HepG2 (cell line): Measurements from ENCODE around the gene SFTPB. TPM values are rescaled to one million over a fixed set of nuclear protein-coding genes. Genes with fewer than 3 reads are reported as not detected.

Experiments used
- HNF4A ChIP-seq: sonication (generic); formaldehyde crosslinking; IDR thresholded peaks from 2 replicates; pipeline ENCODE4 v1.4.0; 2020; ENCODE audit warnings: missing genetic modification reagents
- RNF2 ChIP-seq: fragments of 450-650 bp; conservative IDR thresholded peaks from 2 replicates; pipeline ENCODE4 v1.6.1; 2016; ENCODE audit warnings: low read depth
- RXRB ChIP-seq: IDR thresholded peaks from 2 replicates; pipeline ENCODE4 v1.6.1; 2016; ENCODE audit warnings: borderline replicate concordance, missing genetic modification reagents, missing compliant biosample characterization
- SALL1 ChIP-seq: sonication (generic); formaldehyde crosslinking; IDR thresholded peaks from 2 replicates; pipeline ENCODE4 v1.8.0; 2022; ENCODE audit warnings: mild to moderate bottlenecking, missing genetic modification reagents
- SNAPC2 ChIP-seq: sonication (generic); formaldehyde crosslinking; IDR thresholded peaks from 2 replicates; pipeline ENCODE4 v1.8.1; 2022; ENCODE audit warnings: mild to moderate bottlenecking, missing genetic modification reagents
- ZFP36L1 ChIP-seq: sonication (generic); formaldehyde crosslinking; IDR thresholded peaks from 2 replicates; pipeline ENCODE4 v1.8.0; 2022; ENCODE audit warnings: mild to moderate bottlenecking, missing genetic modification reagents, moderate library complexity
- ZNF235 ChIP-seq: sonication (generic); formaldehyde crosslinking; IDR thresholded peaks from 2 replicates; pipeline ENCODE4 v1.8.1; 2023; ENCODE audit warnings: mild to moderate bottlenecking, missing genetic modification reagents, borderline replicate concordance
- ZNF274 ChIP-seq: sonication (generic); formaldehyde crosslinking; IDR thresholded peaks from 2 replicates; pipeline ENCODE4 v1.5.1; 2020; ENCODE audit warnings: mild to moderate bottlenecking, missing genetic modification reagents
- ZNF878 ChIP-seq: sonication (generic); formaldehyde crosslinking; IDR thresholded peaks from 2 replicates; pipeline ENCODE4 v1.8.1; 2023; ENCODE audit warnings: mild to moderate bottlenecking, missing genetic modification reagents, moderate library complexity
- polyA plus RNA-seq, 8 experiments: library from polyadenylated mRNA; depleted of rRNA in 3 of 8; stranded (reverse) in 7 of 8; unstranded in 1 of 8; fragments of >200 nt; fragmentation: Illumina TruSeq in 4 of 8; extraction: Trizol in 4 of 8; gene quantifications; 2 replicates each; pipeline versions ENCODE4 v1.2.1 to v1.2.3, GENCODE V29; 2011 to 2016; ENCODE audit warnings: low read depth in 4 of 8, missing spikeins in 1 of 8, mixed read lengths in 1 of 8; ENCODE audit not compliant: insufficient read depth in 1 of 8
- total RNA-seq, 5 experiments: library from RNA; depleted of rRNA; stranded (reverse); fragments of >200 nt; fragmentation: Illumina TruSeq; extraction: Trizol; gene quantifications; 2 replicates each; pipeline ENCODE4 v1.2.3, GENCODE V29; 2016; ENCODE audit warnings: low read depth in 1 of 5
- TF ChIP-seq, protein P1 (sequence below): sonication (generic); formaldehyde crosslinking; IDR thresholded peaks from 2 replicates; pipeline ENCODE4 v1.4.0; 2020; ENCODE audit warnings: missing genetic modification reagents
- TF ChIP-seq, protein P2 (sequence below): sonication (generic); formaldehyde crosslinking; IDR thresholded peaks from 2 replicates; pipeline ENCODE4 v1.5.0; 2020; ENCODE audit warnings: mild to moderate bottlenecking, missing genetic modification reagents
- TF ChIP-seq, protein P3 (sequence below): sonication (generic); formaldehyde crosslinking; IDR thresholded peaks from 2 replicates; pipeline ENCODE4 v1.4.0; 2020; ENCODE audit warnings: mild to moderate bottlenecking, missing genetic modification reagents
- TF ChIP-seq, protein P4 (sequence below): sonication (generic); formaldehyde crosslinking; conservative IDR thresholded peaks from 2 replicates; pipeline ENCODE4 v1.4.0; 2020; ENCODE audit warnings: mild to moderate bottlenecking, missing genetic modification reagents, moderate library complexity
- TF ChIP-seq, protein P5 (sequence below): sonication (generic); formaldehyde crosslinking; IDR thresholded peaks from 2 replicates; pipeline ENCODE4 v1.4.0; 2020; ENCODE audit warnings: missing genetic modification reagents

Gene SFTPB
- total and polyA plus RNA-seq, 2 of the 13 experiments (the other 11 are each of a cell fraction or from before 2014, with no cell fraction given) = not detected

DNA sequence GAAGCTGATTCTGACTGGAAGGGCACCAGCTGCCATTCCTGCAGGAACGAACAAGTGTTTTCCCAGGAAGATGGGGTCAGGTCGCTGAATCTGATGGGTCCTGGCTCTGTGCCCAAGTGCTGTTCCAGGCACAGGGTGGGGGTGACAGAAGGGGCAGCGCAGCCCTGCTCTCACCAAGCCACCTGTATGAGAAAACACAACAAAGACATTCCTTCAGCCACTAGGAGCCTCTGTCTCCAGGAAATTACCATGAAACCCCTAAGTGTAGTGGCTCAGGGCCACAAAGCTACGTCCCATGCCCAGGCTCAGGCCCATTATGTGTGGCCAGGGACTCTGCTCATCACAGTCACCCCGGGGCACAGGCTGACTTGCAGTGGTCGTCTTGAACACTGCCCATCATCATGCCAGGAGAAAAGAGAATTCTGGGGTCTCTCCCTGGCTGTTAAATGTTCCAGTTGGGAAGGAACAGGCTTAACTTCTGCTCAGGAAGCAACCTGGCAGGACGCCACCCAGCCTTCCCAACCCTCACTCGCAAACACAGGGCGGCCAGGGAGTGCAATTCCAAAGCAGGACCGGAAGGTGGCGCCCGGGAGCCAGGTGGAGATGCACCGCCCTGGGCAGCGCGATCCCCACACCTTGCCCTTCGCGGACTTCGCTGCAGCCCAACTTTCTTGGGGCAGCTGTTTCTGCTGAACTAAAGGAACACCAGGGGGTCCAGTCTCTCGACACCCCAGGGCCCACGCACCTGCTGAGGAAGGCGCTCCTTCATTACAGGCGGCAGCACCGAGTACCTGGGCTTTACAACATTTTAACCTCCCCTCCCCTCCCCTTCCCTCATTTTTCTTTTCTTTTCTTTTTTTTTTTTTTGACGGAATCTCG is 11.0 kb upstream of the SFTPB start (continued):
- TF ChIP-seq, protein P1, sequence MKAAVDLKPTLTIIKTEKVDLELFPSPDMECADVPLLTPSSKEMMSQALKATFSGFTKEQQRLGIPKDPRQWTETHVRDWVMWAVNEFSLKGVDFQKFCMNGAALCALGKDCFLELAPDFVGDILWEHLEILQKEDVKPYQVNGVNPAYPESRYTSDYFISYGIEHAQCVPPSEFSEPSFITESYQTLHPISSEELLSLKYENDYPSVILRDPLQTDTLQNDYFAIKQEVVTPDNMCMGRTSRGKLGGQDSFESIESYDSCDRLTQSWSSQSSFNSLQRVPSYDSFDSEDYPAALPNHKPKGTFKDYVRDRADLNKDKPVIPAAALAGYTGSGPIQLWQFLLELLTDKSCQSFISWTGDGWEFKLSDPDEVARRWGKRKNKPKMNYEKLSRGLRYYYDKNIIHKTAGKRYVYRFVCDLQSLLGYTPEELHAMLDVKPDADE (CRISPR knock-in tag) = no peak
- TF ChIP-seq ZNF274 (CRISPR knock-in tag) = 0 out of 2 replicates have a peak, but pooled peaks have one; percentile 3
- TF ChIP-seq ZNF235 = no peak
- TF ChIP-seq SALL1 = peak; percentile 55
- TF ChIP-seq, protein P2, sequence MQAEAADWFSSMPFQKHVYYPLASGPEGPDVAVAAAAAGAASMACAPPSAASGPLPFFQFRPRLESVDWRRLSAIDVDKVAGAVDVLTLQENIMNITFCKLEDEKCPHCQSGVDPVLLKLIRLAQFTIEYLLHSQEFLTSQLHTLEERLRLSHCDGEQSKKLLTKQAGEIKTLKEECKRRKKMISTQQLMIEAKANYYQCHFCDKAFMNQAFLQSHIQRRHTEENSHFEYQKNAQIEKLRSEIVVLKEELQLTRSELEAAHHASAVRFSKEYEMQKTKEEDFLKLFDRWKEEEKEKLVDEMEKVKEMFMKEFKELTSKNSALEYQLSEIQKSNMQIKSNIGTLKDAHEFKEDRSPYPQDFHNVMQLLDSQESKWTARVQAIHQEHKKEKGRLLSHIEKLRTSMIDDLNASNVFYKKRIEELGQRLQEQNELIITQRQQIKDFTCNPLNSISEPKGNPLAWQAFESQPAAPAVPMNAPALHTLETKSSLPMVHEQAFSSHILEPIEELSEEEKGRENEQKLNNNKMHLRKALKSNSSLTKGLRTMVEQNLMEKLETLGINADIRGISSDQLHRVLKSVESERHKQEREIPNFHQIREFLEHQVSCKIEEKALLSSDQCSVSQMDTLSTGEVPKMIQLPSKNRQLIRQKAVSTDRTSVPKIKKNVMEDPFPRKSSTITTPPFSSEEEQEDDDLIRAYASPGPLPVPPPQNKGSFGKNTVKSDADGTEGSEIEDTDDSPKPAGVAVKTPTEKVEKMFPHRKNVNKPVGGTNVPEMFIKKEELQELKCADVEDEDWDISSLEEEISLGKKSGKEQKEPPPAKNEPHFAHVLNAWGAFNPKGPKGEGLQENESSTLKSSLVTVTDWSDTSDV (CRISPR knock-in tag) = no peak
- TF ChIP-seq, protein P3, sequence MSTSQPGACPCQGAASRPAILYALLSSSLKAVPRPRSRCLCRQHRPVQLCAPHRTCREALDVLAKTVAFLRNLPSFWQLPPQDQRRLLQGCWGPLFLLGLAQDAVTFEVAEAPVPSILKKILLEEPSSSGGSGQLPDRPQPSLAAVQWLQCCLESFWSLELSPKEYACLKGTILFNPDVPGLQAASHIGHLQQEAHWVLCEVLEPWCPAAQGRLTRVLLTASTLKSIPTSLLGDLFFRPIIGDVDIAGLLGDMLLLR (CRISPR knock-in tag) = no peak
- no peak for TF ChIP-seq SNAPC2
- no peak for TF ChIP-seq ZFP36L1
- TF ChIP-seq, protein P4, sequence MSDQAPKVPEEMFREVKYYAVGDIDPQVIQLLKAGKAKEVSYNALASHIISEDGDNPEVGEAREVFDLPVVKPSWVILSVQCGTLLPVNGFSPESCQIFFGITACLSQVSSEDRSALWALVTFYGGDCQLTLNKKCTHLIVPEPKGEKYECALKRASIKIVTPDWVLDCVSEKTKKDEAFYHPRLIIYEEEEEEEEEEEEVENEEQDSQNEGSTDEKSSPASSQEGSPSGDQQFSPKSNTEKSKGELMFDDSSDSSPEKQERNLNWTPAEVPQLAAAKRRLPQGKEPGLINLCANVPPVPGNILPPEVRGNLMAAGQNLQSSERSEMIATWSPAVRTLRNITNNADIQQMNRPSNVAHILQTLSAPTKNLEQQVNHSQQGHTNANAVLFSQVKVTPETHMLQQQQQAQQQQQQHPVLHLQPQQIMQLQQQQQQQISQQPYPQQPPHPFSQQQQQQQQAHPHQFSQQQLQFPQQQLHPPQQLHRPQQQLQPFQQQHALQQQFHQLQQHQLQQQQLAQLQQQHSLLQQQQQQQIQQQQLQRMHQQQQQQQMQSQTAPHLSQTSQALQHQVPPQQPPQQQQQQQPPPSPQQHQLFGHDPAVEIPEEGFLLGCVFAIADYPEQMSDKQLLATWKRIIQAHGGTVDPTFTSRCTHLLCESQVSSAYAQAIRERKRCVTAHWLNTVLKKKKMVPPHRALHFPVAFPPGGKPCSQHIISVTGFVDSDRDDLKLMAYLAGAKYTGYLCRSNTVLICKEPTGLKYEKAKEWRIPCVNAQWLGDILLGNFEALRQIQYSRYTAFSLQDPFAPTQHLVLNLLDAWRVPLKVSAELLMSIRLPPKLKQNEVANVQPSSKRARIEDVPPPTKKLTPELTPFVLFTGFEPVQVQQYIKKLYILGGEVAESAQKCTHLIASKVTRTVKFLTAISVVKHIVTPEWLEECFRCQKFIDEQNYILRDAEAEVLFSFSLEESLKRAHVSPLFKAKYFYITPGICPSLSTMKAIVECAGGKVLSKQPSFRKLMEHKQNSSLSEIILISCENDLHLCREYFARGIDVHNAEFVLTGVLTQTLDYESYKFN = no peak
- TF ChIP-seq HNF4A (CRISPR knock-in tag) = no peak
- no peak for TF ChIP-seq RXRB (CRISPR knock-in tag)
- no peak for TF ChIP-seq ZNF878 (CRISPR knock-in tag)
- TF ChIP-seq, protein P5, sequence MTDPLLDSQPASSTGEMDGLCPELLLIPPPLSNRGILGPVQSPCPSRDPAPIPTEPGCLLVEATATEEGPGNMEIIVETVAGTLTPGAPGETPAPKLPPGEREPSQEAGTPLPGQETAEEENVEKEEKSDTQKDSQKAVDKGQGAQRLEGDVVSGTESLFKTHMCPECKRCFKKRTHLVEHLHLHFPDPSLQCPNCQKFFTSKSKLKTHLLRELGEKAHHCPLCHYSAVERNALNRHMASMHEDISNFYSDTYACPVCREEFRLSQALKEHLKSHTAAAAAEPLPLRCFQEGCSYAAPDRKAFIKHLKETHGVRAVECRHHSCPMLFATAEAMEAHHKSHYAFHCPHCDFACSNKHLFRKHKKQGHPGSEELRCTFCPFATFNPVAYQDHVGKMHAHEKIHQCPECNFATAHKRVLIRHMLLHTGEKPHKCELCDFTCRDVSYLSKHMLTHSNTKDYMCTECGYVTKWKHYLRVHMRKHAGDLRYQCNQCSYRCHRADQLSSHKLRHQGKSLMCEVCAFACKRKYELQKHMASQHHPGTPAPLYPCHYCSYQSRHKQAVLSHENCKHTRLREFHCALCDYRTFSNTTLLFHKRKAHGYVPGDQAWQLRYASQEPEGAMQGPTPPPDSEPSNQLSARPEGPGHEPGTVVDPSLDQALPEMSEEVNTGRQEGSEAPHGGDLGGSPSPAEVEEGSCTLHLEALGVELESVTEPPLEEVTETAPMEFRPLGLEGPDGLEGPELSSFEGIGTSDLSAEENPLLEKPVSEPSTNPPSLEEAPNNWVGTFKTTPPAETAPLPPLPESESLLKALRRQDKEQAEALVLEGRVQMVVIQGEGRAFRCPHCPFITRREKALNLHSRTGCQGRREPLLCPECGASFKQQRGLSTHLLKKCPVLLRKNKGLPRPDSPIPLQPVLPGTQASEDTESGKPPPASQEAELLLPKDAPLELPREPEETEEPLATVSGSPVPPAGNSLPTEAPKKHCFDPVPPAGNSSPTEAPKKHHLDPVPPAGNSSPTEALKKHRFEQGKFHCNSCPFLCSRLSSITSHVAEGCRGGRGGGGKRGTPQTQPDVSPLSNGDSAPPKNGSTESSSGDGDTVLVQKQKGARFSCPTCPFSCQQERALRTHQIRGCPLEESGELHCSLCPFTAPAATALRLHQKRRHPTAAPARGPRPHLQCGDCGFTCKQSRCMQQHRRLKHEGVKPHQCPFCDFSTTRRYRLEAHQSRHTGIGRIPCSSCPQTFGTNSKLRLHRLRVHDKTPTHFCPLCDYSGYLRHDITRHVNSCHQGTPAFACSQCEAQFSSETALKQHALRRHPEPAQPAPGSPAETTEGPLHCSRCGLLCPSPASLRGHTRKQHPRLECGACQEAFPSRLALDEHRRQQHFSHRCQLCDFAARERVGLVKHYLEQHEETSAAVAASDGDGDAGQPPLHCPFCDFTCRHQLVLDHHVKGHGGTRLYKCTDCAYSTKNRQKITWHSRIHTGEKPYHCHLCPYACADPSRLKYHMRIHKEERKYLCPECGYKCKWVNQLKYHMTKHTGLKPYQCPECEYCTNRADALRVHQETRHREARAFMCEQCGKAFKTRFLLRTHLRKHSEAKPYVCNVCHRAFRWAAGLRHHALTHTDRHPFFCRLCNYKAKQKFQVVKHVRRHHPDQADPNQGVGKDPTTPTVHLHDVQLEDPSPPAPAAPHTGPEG = no peak
- TF ChIP-seq RNF2 = 0 out of 2 replicates have a peak, but pooled peaks have one; percentile 29
